ENCODE data around the gene PACS2. TPM values are rescaled to one million over a fixed set of nuclear protein-coding genes. Genes with fewer than 3 reads are reported as not detected.

The PACS2 gene
- total and polyA plus RNA-seq, 2 donors (not counting 3 experiments of a cell fraction or from before 2014, with no cell fraction given), result 52.7 to 86.3 TPM

DNA sequence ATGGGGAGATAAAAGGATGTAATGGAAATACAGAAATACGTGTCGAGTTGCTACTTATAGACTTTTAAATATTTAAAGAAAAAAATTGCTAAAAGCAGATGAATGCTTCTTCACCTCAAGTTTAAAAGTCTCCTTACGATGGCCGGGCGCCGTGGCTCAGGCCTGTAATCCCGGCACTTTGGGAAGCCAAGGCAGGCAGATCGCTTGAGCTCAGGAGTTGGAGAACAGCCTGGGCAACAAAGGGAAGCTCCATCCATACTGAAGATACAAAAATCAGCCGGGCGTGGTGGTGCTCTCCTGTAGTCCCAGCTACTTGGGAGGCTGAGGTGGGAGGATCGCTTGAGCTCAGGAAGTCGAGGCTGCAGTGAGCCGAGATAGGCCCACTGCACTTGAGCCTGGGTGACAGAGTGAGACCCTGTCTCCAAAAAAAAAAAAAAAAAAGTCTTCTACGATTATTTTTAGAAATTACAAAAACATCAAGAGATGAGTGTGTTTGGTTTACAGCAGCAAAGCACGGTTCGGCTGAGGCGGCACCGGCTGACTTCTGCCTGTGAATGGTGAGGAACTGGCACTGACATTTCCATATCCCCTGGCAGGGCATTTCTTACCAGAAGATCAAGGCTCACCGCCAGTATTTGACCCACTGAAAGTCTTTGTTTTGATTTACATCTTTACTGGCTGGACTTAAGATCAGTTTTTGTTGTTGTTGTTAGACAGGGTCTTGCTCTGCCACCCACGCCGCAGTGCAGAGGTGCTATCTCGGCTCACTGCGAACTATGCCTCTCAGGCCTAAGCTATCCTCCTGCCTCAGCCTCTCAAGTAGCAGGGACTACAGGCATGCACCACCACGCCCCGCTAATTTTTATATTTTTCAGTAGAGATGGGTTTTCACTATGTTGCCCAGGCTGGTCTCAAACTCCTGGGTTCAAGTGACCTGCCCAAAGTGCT is 101.2 kb downstream of the PACS2 start:
- ChIA-PET CTCF (interaction anchor here (0.9 to 1.2 kb wide), 2 partner anchors 14 to 74 kb away, joined by 3 to 5 read pairs; no protein-coding TSS in a partner anchor), POLR2A (interaction anchor here (0.6 kb wide), 2 partner anchors 9 to 1845 kb away, joined by 5 to 7 read pairs; no protein-coding TSS in a partner anchor)
- Histone ChIP-seq H4K20me1 (replicated peaks; ENCODE audit: control insufficient read depth, extremely low read depth, insufficient read depth, low read length) (no peaks in the 10 kb centered on the region), H3K4me2 (ENCODE audit: insufficient read depth, low read length) (peak overlapping the region; percentile 21), H3K4me1 (ENCODE audit: control insufficient read depth, extremely low read depth, insufficient read depth, low read length) (peaks cover 13% of the 10 kb centered on the region), H3K27ac (ENCODE audit: insufficient read depth, low read depth, low read length) (no peak overlapping the region), H3K36me3 (ENCODE audit: control insufficient read depth in 2 of 2, extremely low read depth in 1 of 2, insufficient read depth in 2 of 2, low read length in 2 of 2) (no peaks in the 10 kb centered on the region), H2AFZ (ENCODE audit: low read depth, low read length) (peak overlapping the region; percentile 84), H3K9me3 (replicated peaks; ENCODE audit: control insufficient read depth, insufficient read depth, low read length) (no peaks in the 10 kb centered on the region), H3K27me3 (ENCODE audit: control insufficient read depth in 2 of 2, insufficient read depth in 2 of 2, low read length in 2 of 2) (peaks cover under 1 to 1% of the 10 kb centered on the region in 2 experiments), H3K79me2 (ENCODE audit: control insufficient read depth, insufficient read depth, low read length) (peaks cover 11% of the 10 kb centered on the region), H3K9ac (replicated peaks; ENCODE audit: extremely low read depth, insufficient read depth, low read length) (no peak overlapping the region), H3K9me1 (replicated peaks; ENCODE audit: control insufficient read depth, extremely low read depth, insufficient read depth, low read length) (no peaks in the 10 kb centered on the region), H3K4me3 (replicated peaks in 1 of 3; ENCODE audit: insufficient read depth in 1 of 3, low read depth in 1 of 3, low read length in 3 of 3) (peak overlapping the region in 2 of 3 experiments; percentile 10 to 44)
- DNase-seq (ENCODE audit: low read depth, low spot score), result no peak
- dilution Hi-C loops (cut with MboI; ENCODE audit: extremely low pct_ligation_motif_present, low sequenced_read_pairs) (no loop called here), intact Hi-C loops (cut with micrococcal nuclease) (loop anchor here (2.0 to 10.0 kb wide), 3 partner anchors 15 to 111 kb away; partner anchors contain the start of genes BRF1 and TEX22)
- FAIRE-seq, result no peak
- BruUV-seq (replicated peaks), result no TSS peak
- no peak for TF ChIP-seq JUN (IDR thresholded peaks at IDR 0.05; ENCODE audit: borderline replicate concordance, insufficient read depth, insufficient read length, low read depth)
- TF ChIP-seq EZH2 (IDR thresholded peaks at IDR 0.05; ENCODE audit: borderline replicate concordance, low read depth, low read length, severe bottlenecking), result no peak
- TF ChIP-seq, protein P1, sequence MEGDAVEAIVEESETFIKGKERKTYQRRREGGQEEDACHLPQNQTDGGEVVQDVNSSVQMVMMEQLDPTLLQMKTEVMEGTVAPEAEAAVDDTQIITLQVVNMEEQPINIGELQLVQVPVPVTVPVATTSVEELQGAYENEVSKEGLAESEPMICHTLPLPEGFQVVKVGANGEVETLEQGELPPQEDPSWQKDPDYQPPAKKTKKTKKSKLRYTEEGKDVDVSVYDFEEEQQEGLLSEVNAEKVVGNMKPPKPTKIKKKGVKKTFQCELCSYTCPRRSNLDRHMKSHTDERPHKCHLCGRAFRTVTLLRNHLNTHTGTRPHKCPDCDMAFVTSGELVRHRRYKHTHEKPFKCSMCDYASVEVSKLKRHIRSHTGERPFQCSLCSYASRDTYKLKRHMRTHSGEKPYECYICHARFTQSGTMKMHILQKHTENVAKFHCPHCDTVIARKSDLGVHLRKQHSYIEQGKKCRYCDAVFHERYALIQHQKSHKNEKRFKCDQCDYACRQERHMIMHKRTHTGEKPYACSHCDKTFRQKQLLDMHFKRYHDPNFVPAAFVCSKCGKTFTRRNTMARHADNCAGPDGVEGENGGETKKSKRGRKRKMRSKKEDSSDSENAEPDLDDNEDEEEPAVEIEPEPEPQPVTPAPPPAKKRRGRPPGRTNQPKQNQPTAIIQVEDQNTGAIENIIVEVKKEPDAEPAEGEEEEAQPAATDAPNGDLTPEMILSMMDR (IDR thresholded peaks at IDR 0.05; ENCODE audit: extremely low read depth in 1 of 2, insufficient read depth in 1 of 2, low read depth in 1 of 2, low read length in 2 of 2), result no peak
